RCC 7860 (cell line): ENCODE measurements around the gene ELL.
A peak's percentile ranks its signal among the peaks of the same experiment; 100 is the strongest.

ENCODE experiments used
- DNase-seq: peaks from one replicate; pipeline ENCODE4 v3.0.0-alpha.2; 2015; ENCODE audit warnings: low spot score
- FAIRE-seq: peaks from 2 replicates; lab custom pipeline; 2012; peaks lifted over from hg19 to GRCh38; lab: Jason Lieb, UNC

The ELL gene

GRCh38 chr19:18437491-18438330 is 84.2 kb downstream of the ELL start, which contains the start of gene ISYNA1:
TSS of gene ISYNA1 (minus strand) at chr19:18438133. CDS start at chr19:18437979, 154 bp downstream.
- FAIRE-seq (no peak), DNase-seq (no peak)

- FAIRE-seq (no peak), DNase-seq (peak; percentile 32)
Observed at GRCh38 chr19:18436671-18437490, 85.0 kb downstream of the ELL start.

- FAIRE-seq (no peak), DNase-seq (no peak)
Observed at GRCh38 chr19:18435842-18436670, 85.8 kb downstream of the ELL start.

- DNase-seq: no peak
- FAIRE-seq: no peak
Observed at GRCh38 chr19:18435178-18435841, 86.6 kb downstream of the ELL start.

GRCh38 chr19:18434411-18435175 is 87.3 kb downstream of the ELL start:
- FAIRE-seq (no peak), DNase-seq (no peak)

- FAIRE-seq (no peak), DNase-seq (no peak)
Observed at GRCh38 chr19:18433735-18434398, 88.0 kb downstream of the ELL start.

- FAIRE-seq: no peak
- no peak for DNase-seq
Observed at GRCh38 chr19:18433015-18433691, 88.7 kb downstream of the ELL start.

- FAIRE-seq (no peak), DNase-seq (no peak)
Observed at GRCh38 chr19:18432275-18433014, 89.4 kb downstream of the ELL start.

- FAIRE-seq (no peak), DNase-seq (no peak)
Observed at GRCh38 chr19:18431351-18432197, 90.3 kb downstream of the ELL start.

- FAIRE-seq (no peak), DNase-seq (no peak)
Observed at GRCh38 chr19:18430417-18431144, 91.3 kb downstream of the ELL start.

- DNase-seq (no peak), FAIRE-seq (no peak)
Observed at GRCh38 chr19:18429717-18430416, 92.0 kb downstream of the ELL start.

- FAIRE-seq: no peak
Observed at GRCh38 chr19:18428787-18429674, 92.8 kb downstream of the ELL start.

GRCh38 chr19:18428173-18428786 is 93.6 kb downstream of the ELL start:
- no peak for FAIRE-seq
- no peak for DNase-seq

More at GRCh38 chr19:18428787-18429674, 92.8 kb downstream of the ELL start:
- no peak for DNase-seq

GRCh38 chr19:18427743-18428113 is 94.1 kb downstream of the ELL start:
- no peak for FAIRE-seq

More at GRCh38 chr19:18427743-18428113, 94.1 kb downstream of the ELL start:
- no peak for DNase-seq
